HCT116 (cell line): ENCODE measurements around the gene ERICH6. TPM values are rescaled to one million over a fixed set of nuclear protein-coding genes. Genes with fewer than 3 reads are reported as not detected.

Experiments used
- ATAC-seq: fragments of 200-7000 bp; cut with Tn5 transposase; 2 replicates; pipeline ENCODE4 v1.9.1; 2020; ENCODE audit warnings: mild to moderate bottlenecking, moderate library complexity
- BruUV-seq: library from RNA; stranded (reverse); fragments of 400-500 nt; replicated peaks from 2 replicates; lab custom pipeline; 2021; lab: Mats Ljungman, UMichigan
- CTCF ChIA-PET: fragments of 300-600 bp; sonication (Branson Sonifier 250); formaldehyde crosslinking; loops from one replicate; lab custom pipeline; 2021; ENCODE audit warnings: antibody characterized with exemption; lab: Charles Lee
- POLR2A ChIA-PET: fragments of 300-600, 350-600 bp; sonication (Branson Sonifier 250); formaldehyde crosslinking; loops from one replicate; lab custom pipeline; 2021; ENCODE audit warnings: antibody characterized with exemption; lab: Charles Lee
- RAD21 ChIA-PET, 2 experiments: fragments of 300-600 bp; sonication (Branson Sonifier 250); formaldehyde crosslinking; loops; one replicate each; lab custom pipeline; 2023; ENCODE audit warnings: low total read pairs in 2 of 2; ENCODE audit not compliant: uncharacterized antibody in 2 of 2, unreplicated experiment in 2 of 2, low non-redundant PET in 1 of 2; lab: Charles Lee
- DNase-seq: peaks from one replicate; pipeline ENCODE4 v3.0.0-alpha.2; 2010; ENCODE audit warnings: low read depth, low spot score
- H2AFZ ChIP-seq: fragments of 200-600 bp; shearing (Covaris generic), sonication (generic); 2 replicates; pipeline ENCODE4 v1.6.1; 2017; ENCODE audit warnings: low read depth, mixed run types, mixed read lengths, antibody characterized with exemption, low read length; ENCODE audit not compliant: poor library complexity, severe bottlenecking
- H3K27ac ChIP-seq: 2 replicates; pipeline ENCODE4 v1.5.1; 2012; ENCODE audit warnings: low read depth, low read length
- H3K27me3 ChIP-seq: fragments of 200-600 bp; sonication (generic); 2 replicates; pipeline ENCODE4 v1.6.1; 2016; ENCODE audit warnings: mixed run types, low read length, mixed read lengths; ENCODE audit not compliant: insufficient read depth
- H3K36me3 ChIP-seq, 2 experiments: fragments of 200-500 bp in 1 of 2; fragments of 200-600 bp in 1 of 2; sonication (Bioruptor generic) in 1 of 2; sonication (generic) in 1 of 2; 2 replicates each; pipeline versions ENCODE4 v1.5.1 to v1.6.1; 2014 to 2016; ENCODE audit warnings: low read length in 2 of 2, inconsistent platforms in 1 of 2, mixed read lengths in 1 of 2, mixed run types in 1 of 2; ENCODE audit not compliant: insufficient read depth in 2 of 2, control insufficient read depth in 1 of 2
- H3K4me1 ChIP-seq, 2 experiments: fragments of 200-600 bp in 1 of 2; sonication (generic) in 1 of 2; 2 replicates each; pipeline versions ENCODE4 v1.5.1 to v1.6.1; 2012 to 2017; ENCODE audit warnings: low read length in 2 of 2, inconsistent platforms in 1 of 2, mild to moderate bottlenecking in 1 of 2, mixed read lengths in 1 of 2, mixed run types in 1 of 2, moderate library complexity in 1 of 2; ENCODE audit not compliant: insufficient read depth in 2 of 2, control insufficient read depth in 1 of 2
- H3K4me2 ChIP-seq: fragments of 200-600 bp; sonication (generic); 2 replicates; pipeline ENCODE4 v1.6.1; 2017; ENCODE audit warnings: mixed run types, low read length, mixed read lengths
- H3K4me3 ChIP-seq, 2 experiments: fragments of 200-600 bp in 1 of 2; sonication (generic) in 1 of 2; replicated peaks in 1 of 2; 2 replicates each; pipeline ENCODE4 v1.5.1; 2011 to 2016; ENCODE audit warnings: low read length in 2 of 2, control low read depth in 1 of 2, low read depth in 1 of 2, mild to moderate bottlenecking in 1 of 2, mixed read lengths in 1 of 2, mixed run types in 1 of 2
- H3K79me2 ChIP-seq: fragments of 200-600 bp; sonication (generic); 2 replicates; pipeline ENCODE4 v1.6.1; 2017; ENCODE audit warnings: mild to moderate bottlenecking, mixed run types, low read length, moderate library complexity, mixed read lengths; ENCODE audit not compliant: insufficient read depth
- H3K9ac ChIP-seq: fragments of 200-600 bp; sonication (generic); 2 replicates; pipeline ENCODE4 v1.6.1; 2016; ENCODE audit warnings: low read length, mixed read lengths
- H3K9me2 ChIP-seq: fragments of 200-600 bp; sonication (generic), shearing (Covaris generic); 2 replicates; pipeline ENCODE4 v1.6.1; 2017; ENCODE audit warnings: mixed run types, mild to moderate bottlenecking, moderate library complexity; ENCODE audit not compliant: insufficient read depth
- H3K9me3 ChIP-seq, 2 experiments: fragments of 200-500 bp in 1 of 2; fragments of 200-600 bp in 1 of 2; sonication (Bioruptor generic) in 1 of 2; sonication (generic) in 1 of 2; 2 replicates each; pipeline ENCODE4 v1.6.1; 2014 to 2017; ENCODE audit warnings: low read length in 2 of 2, mixed read lengths in 2 of 2, inconsistent platforms in 1 of 2, low read depth in 1 of 2, mild to moderate bottlenecking in 1 of 2, mixed run types in 1 of 2, moderate library complexity in 1 of 2; ENCODE audit not compliant: control insufficient read depth in 1 of 2, insufficient read depth in 1 of 2
- H4K20me1 ChIP-seq: fragments of 200-600 bp; sonication (generic), shearing (Covaris generic); 2 replicates; pipeline ENCODE4 v1.6.1; 2017; ENCODE audit warnings: mixed run types, mild to moderate bottlenecking, moderate library complexity; ENCODE audit not compliant: insufficient read depth
- EGR1 ChIP-seq: IDR thresholded peaks from 2 replicates; pipeline ENCODE4 v1.6.1; 2012; ENCODE audit warnings: low read depth
- EZH2phosphoT487 ChIP-seq: fragments of 200-600 bp; IDR thresholded peaks from 2 replicates; pipeline ENCODE4 v1.6.1; 2018; ENCODE audit warnings: antibody characterized with exemption, borderline replicate concordance
- FOSL1 ChIP-seq: IDR thresholded peaks from 2 replicates; pipeline ENCODE4 v1.6.1; 2012; ENCODE audit warnings: low read depth
- SIN3A ChIP-seq: IDR thresholded peaks from 2 replicates; pipeline ENCODE4 v1.6.1; 2012; ENCODE audit warnings: low read depth
- SRF ChIP-seq: IDR thresholded peaks from 2 replicates; pipeline ENCODE4 v1.6.1; 2012; ENCODE audit warnings: low read depth
- ZBTB33 ChIP-seq: IDR thresholded peaks from 2 replicates; pipeline ENCODE4 v1.6.1; 2011; ENCODE audit warnings: mild to moderate bottlenecking, low read length, moderate library complexity; ENCODE audit not compliant: insufficient replicate concordance; ENCODE audit errors: extremely low read depth
- intact Hi-C: fragments of 100-400 bp; cut with micrococcal nuclease; formaldehyde crosslinking; loops from 2 replicates; pipeline ENCODE4 v1.10.0; 2022
- total RNA-seq: library from RNA; stranded (reverse); gene quantifications from one replicate; pipeline ENCODE4 v1.2.1, GENCODE V29; 2021; ENCODE audit not compliant: unreplicated experiment

Gene ERICH6
- total RNA-seq, 1 experiment from 2014 or later = not detected

- CTCF ChIA-PET = no interaction called here
- Histone ChIP-seq H4K20me1 (no peaks in the 10 kb centered on the region), H3K9me3 (no peaks in the 10 kb centered on the region), H3K4me1 (no peaks in the 10 kb centered on the region), H2AFZ (no peak overlapping the region), H3K9ac (no peak overlapping the region), H3K9me2 (no peaks in the 10 kb centered on the region), H3K27me3 (no peaks in the 10 kb centered on the region), H3K79me2 (no peaks in the 10 kb centered on the region), H3K36me3 (no peaks in the 10 kb centered on the region), H3K4me3 (no peak overlapping the region), H3K4me2 (no peak overlapping the region), H3K27ac (no peak overlapping the region)
- no peak for DNase-seq
- no peak for ATAC-seq
- no peak for TF ChIP-seq EZH2phosphoT487
- BruUV-seq = no TSS peak
- RAD21 ChIA-PET = no interaction called here
- POLR2A ChIA-PET = no interaction called here
- intact Hi-C loops = no loop called here
These were observed 22.7 kb downstream of the ERICH6 start for GRCh38 chr3:150681057-150681456.

GRCh38 chr3:150680562-150680961 lies 23.2 kb downstream of the ERICH6 start:
- ChIA-PET RAD21 (no interaction called here), POLR2A (no interaction called here), CTCF (no interaction called here)
- no peaks in the 10 kb centered on the region for H3K27me3 ChIP-seq
- no TSS peak for BruUV-seq
- H3K27ac ChIP-seq = no peak overlapping the region
- peaks cover 0 to under 1% of the 10 kb centered on the region in 2 experiments; a peak in 1 of 4 replicates for H3K9me3 ChIP-seq
- no peak overlapping the region for H2AFZ ChIP-seq
- no peak overlapping the region for H3K4me2 ChIP-seq
- no peak for ATAC-seq
- H3K9me2 ChIP-seq = no peaks in the 10 kb centered on the region
- no peak for DNase-seq
- H3K9ac ChIP-seq = no peak overlapping the region
- TF ChIP-seq ZBTB33 (no peak), EGR1 (no peak), SRF (no peak), SIN3A (no peak), FOSL1 (no peak)
- H4K20me1 ChIP-seq = no peaks in the 10 kb centered on the region
- H3K79me2 ChIP-seq = no peaks in the 10 kb centered on the region
- no peaks in the 10 kb centered on the region for H3K36me3 ChIP-seq
- intact Hi-C loops = no loop called here
- no peak overlapping the region for H3K4me3 ChIP-seq
- no peaks in the 10 kb centered on the region for H3K4me1 ChIP-seq
